ENCODE data around the gene KIF1A. TPM values are rescaled to one million over a fixed set of nuclear protein-coding genes. Genes with fewer than 3 reads are reported as not detected.

KIF1A gene
- total and polyA plus RNA-seq, 10 of the 15 experiments (the other 5 are each of a cell fraction or from before 2014, with no cell fraction given), result 0.04 to 0.95 (median 0.06) TPM; not detected in 5

- TF ChIP-seq NBN (IDR thresholded peaks at IDR 0.05) (no peak), GATAD2B (conservative IDR thresholded peaks at IDR 0.05; ENCODE audit: low read depth) (no peak), NFIC (IDR thresholded peaks at IDR 0.05; ENCODE audit: low read depth, low read length) (no peak), PAX8 (IDR thresholded peaks at IDR 0.05) (no peak), CREM (IDR thresholded peaks at IDR 0.05; ENCODE audit: low read depth) (no peak), ZBTB33 (IDR thresholded peaks at IDR 0.05) (no peak), MLLT1 (IDR thresholded peaks at IDR 0.05) (no peak), SREBF1 (IDR thresholded peaks at IDR 0.05; ENCODE audit: low read length) (no peak), EZH2 (IDR thresholded peaks at IDR 0.05; ENCODE audit: borderline replicate concordance, control insufficient read depth, low read depth, low read length) (no peak), RELA (IDR thresholded peaks at IDR 0.05; ENCODE audit: borderline replicate concordance, partially characterized antibody) (no peak), TCF12 (IDR thresholded peaks at IDR 0.05; ENCODE audit: low read depth, low read length) (no peak), IKZF2 (IDR thresholded peaks at IDR 0.05) (no peak), SIX5 (IDR thresholded peaks at IDR 0.05; ENCODE audit: low read depth, low read length, severe bottlenecking) (no peak)
- Histone ChIP-seq H3K4me1 (ENCODE audit: control insufficient read depth, insufficient read depth, low read length) (no peaks in the 10 kb centered on the region), H2AFZ (ENCODE audit: control insufficient read depth, low read depth, low read length) (no peak overlapping the region), H4K20me1 (ENCODE audit: control insufficient read depth, insufficient read depth) (no peaks in the 10 kb centered on the region), H3K27ac (ENCODE audit: control insufficient read depth, insufficient read depth) (no peak overlapping the region), H3K9me3 (replicated peaks; ENCODE audit: control insufficient read depth, insufficient read depth, low read length) (no peaks in the 10 kb centered on the region), H3K27me3 (replicated peaks in 1 of 2; ENCODE audit: control insufficient read depth in 2 of 2, insufficient read depth in 2 of 2, low read length in 1 of 2) (peaks cover 2 to 4% of the 10 kb centered on the region in 2 experiments; a peak in 3 of 4 replicates), H3K4me2 (ENCODE audit: control insufficient read depth, insufficient read depth) (no peak overlapping the region), H3K9ac (ENCODE audit: control insufficient read depth, insufficient read depth, low read length) (no peak overlapping the region), H3K79me2 (ENCODE audit: control insufficient read depth, insufficient read depth, low read length) (no peaks in the 10 kb centered on the region), H3K4me3 (no peak overlapping the region), H3K36me3 (ENCODE audit: control insufficient read depth in 2 of 2, insufficient read depth in 2 of 2, low read length in 1 of 2) (no peaks in the 10 kb centered on the region)
- RAD21 ChIA-PET (ENCODE audit: unreplicated experiment), result no interaction called here
- no peak for FAIRE-seq
- POLR2A ChIA-PET, result no interaction called here
- CTCF ChIA-PET, result no interaction called here
- no TSS peak for BruUV-seq (replicated peaks)
- 38% methylated on average over 25 of the region's 25 CpGs for whole genome bisulfite sequencing (ENCODE audit: insufficient coverage, insufficient replicate concordance, low lambda C conversion rate, missing lambda C conversion rate)
- DNase-seq (ENCODE audit: low read depth, low spot score), result no peak
- ATAC-seq, result no peak
- in situ Hi-C loops (cut with MboI) (no loop called here), intact Hi-C loops (cut with micrococcal nuclease; ENCODE audit: unreplicated experiment) (no loop called here)
- SMC1A ChIA-PET (ENCODE audit: uncharacterized antibody, unreplicated experiment), result no interaction called here
These were observed 49.3 kb upstream of the KIF1A start for GRCh38 chr2:240869109-240869955.
